Astrocyte of the cerebellum (primary cell): Measurements from ENCODE around the gene RAB37.

Experiments used
- DNase-seq: peaks from one replicate; pipeline ENCODE4 v3.0.0-alpha.2; 2011; ENCODE audit warnings: low read depth
- H3K4me3 ChIP-seq: 2 replicates; pipeline ENCODE4 v1.5.1; 2011; ENCODE audit warnings: mild to moderate bottlenecking, low read depth, low read length, moderate library complexity
- CTCF ChIP-seq: IDR thresholded peaks from 2 replicates; pipeline ENCODE4 v1.5.1; 2012; ENCODE audit warnings: low read length, low read depth, moderate library complexity, mild to moderate bottlenecking; ENCODE audit errors: missing control alignments
- in situ Hi-C: cut with HindIII; loops from 2 replicates; pipeline ENCODE4 v1.10.0; 2017; ENCODE audit warnings: low sequenced_read_pairs

Gene RAB37

GRCh38 chr17:74697515-74697914 lies 39.5 kb upstream of the RAB37 start:
- TF ChIP-seq CTCF = no peak
- in situ Hi-C loops = no loop called here
- H3K4me3 ChIP-seq = no peak overlapping the region
- DNase-seq = no peak

GRCh38 chr17:74698069-74698468 lies 39.0 kb upstream of the RAB37 start:
- in situ Hi-C loops = no loop called here
- TF ChIP-seq CTCF = no peak
- DNase-seq = no peak
- H3K4me3 ChIP-seq = no peak overlapping the region

GRCh38 chr17:74699236-74699635 lies 37.8 kb upstream of the RAB37 start:
- no peak for TF ChIP-seq CTCF
- in situ Hi-C loops = no loop called here
- no peak for DNase-seq
- H3K4me3 ChIP-seq = no peak overlapping the region

- no peak for DNase-seq
- no peak for TF ChIP-seq CTCF
- in situ Hi-C loops = no loop called here
- no peak overlapping the region for H3K4me3 ChIP-seq
These were observed 34.8 kb upstream of the RAB37 start for GRCh38 chr17:74702116-74702871.

- no peak for TF ChIP-seq CTCF
- in situ Hi-C loops = no loop called here
- H3K4me3 ChIP-seq = no peak overlapping the region
- DNase-seq = no peak
These were observed 33.7 kb upstream of the RAB37 start for GRCh38 chr17:74703311-74703710.

GRCh38 chr17:74704544-74704943 lies 32.5 kb upstream of the RAB37 start:
- in situ Hi-C loops = no loop called here
- no peak for DNase-seq
- TF ChIP-seq CTCF = no peak
- no peak overlapping the region for H3K4me3 ChIP-seq
